HL-60 (cell line): ENCODE results near the gene EMC6.

Experiments used
- POLR2AphosphoS5 ChIP-seq: IDR thresholded peaks from 2 replicates; pipeline ENCODE4 v1.6.1; 2012; ENCODE audit warnings: low read depth
- TF ChIP-seq, protein P1 (sequence below): IDR thresholded peaks from one replicate; pipeline ENCODE4 v1.5.1; 2011; ENCODE audit warnings: low read length, control low read depth, inconsistent platforms; ENCODE audit not compliant: insufficient read depth

DNA sequence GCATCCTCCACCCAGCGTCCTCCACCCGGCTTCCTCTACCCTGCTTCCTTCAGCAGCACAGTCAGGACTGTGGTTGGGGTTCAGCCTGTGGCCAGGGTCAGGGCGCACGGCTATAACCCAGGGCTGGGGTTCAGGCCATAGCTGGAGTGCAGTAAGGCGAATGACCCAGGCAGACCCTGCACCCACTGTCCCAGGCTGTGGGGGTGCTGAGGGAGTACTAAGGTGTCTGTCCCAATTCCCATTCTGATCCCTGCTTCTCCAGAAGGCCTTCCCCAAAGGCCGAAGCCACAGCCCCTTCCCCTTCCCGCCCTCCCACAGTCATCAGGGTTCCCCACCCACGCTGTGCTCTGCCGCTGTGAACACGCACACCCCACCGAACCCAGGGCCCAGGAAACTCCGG is 12.4 kb downstream of the EMC6 start:
- TF ChIP-seq, protein P1, sequence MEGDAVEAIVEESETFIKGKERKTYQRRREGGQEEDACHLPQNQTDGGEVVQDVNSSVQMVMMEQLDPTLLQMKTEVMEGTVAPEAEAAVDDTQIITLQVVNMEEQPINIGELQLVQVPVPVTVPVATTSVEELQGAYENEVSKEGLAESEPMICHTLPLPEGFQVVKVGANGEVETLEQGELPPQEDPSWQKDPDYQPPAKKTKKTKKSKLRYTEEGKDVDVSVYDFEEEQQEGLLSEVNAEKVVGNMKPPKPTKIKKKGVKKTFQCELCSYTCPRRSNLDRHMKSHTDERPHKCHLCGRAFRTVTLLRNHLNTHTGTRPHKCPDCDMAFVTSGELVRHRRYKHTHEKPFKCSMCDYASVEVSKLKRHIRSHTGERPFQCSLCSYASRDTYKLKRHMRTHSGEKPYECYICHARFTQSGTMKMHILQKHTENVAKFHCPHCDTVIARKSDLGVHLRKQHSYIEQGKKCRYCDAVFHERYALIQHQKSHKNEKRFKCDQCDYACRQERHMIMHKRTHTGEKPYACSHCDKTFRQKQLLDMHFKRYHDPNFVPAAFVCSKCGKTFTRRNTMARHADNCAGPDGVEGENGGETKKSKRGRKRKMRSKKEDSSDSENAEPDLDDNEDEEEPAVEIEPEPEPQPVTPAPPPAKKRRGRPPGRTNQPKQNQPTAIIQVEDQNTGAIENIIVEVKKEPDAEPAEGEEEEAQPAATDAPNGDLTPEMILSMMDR = no peak
- TF ChIP-seq POLR2AphosphoS5 = no peak
